Transverse colon (tissue), 4 donors: ENCODE data around the gene CCDC81.

Source experiments
- EP300 ChIP-seq: sonication (generic); formaldehyde crosslinking; IDR thresholded peaks from one replicate; pipeline ENCODE4 v1.6.1; 2017; ENCODE audit warnings: antibody characterized with exemption, low read depth
- POLR2A ChIP-seq: fragments of 450-650 bp; IDR thresholded peaks from one replicate; pipeline ENCODE4 v1.6.1; 2016; ENCODE audit warnings: antibody characterized with exemption, mild to moderate bottlenecking, moderate library complexity
- POLR2AphosphoS5 ChIP-seq, 3 donors: sonication (generic); formaldehyde crosslinking; IDR thresholded peaks; one replicate each; pipeline ENCODE4 v1.6.1; 2016; ENCODE audit warnings: antibody characterized with exemption in 3 of 3
- TF ChIP-seq, protein P1 (sequence below), 5 experiments: fragments of 200-600 bp in 3 of 5; fragments of 450-650 bp in 2 of 5; sonication (generic) in 3 of 5; IDR thresholded peaks; 1 replicate in 2 of 5; 2 replicates in 3 of 5; pipeline ENCODE4 v1.5.1; 2016 to 2017; ENCODE audit warnings: antibody characterized with exemption in 5 of 5, inconsistent platforms in 3 of 5, mild to moderate bottlenecking in 2 of 5, moderate library complexity in 1 of 5

DNA sequence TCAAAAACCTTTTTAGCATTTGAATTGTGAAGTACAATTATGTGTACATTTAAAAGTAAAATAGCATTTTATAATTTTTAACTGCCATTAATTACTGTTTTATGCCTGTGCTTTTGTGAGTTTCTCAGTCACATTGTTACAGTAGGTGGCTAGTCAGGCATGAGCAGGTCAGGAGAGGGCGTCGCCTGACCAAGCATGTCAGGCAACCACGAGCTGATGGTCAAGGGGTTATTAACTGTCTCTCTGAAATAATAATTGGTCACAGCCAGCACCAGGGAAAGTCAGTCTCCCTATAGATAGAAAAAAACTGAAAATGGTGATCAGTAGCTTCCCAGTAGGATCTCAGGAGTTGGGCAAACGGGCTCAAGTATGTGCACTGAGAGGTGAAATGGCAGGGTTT is 19.4 kb upstream of the CCDC81 start:
- TF ChIP-seq, protein P1, sequence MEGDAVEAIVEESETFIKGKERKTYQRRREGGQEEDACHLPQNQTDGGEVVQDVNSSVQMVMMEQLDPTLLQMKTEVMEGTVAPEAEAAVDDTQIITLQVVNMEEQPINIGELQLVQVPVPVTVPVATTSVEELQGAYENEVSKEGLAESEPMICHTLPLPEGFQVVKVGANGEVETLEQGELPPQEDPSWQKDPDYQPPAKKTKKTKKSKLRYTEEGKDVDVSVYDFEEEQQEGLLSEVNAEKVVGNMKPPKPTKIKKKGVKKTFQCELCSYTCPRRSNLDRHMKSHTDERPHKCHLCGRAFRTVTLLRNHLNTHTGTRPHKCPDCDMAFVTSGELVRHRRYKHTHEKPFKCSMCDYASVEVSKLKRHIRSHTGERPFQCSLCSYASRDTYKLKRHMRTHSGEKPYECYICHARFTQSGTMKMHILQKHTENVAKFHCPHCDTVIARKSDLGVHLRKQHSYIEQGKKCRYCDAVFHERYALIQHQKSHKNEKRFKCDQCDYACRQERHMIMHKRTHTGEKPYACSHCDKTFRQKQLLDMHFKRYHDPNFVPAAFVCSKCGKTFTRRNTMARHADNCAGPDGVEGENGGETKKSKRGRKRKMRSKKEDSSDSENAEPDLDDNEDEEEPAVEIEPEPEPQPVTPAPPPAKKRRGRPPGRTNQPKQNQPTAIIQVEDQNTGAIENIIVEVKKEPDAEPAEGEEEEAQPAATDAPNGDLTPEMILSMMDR (IDR thresholded peaks at IDR 0.05) = no peak
- no peak for TF ChIP-seq POLR2AphosphoS5 (IDR thresholded peaks at IDR 0.05)
- TF ChIP-seq EP300 = no peak
- TF ChIP-seq POLR2A = no peak
